ENCODE measurements around the gene AQP3. TPM values are rescaled to one million over a fixed set of nuclear protein-coding genes. Genes with fewer than 3 reads are reported as not detected.
"Not testable (repeated sequence)": the region's sequence is repeated elsewhere in the genome, so short reads cannot be mapped to it uniquely, and the experiment has no call there.

The AQP3 gene
- total and polyA plus RNA-seq, 2 donors: 27.1 to 126 TPM

DNA sequence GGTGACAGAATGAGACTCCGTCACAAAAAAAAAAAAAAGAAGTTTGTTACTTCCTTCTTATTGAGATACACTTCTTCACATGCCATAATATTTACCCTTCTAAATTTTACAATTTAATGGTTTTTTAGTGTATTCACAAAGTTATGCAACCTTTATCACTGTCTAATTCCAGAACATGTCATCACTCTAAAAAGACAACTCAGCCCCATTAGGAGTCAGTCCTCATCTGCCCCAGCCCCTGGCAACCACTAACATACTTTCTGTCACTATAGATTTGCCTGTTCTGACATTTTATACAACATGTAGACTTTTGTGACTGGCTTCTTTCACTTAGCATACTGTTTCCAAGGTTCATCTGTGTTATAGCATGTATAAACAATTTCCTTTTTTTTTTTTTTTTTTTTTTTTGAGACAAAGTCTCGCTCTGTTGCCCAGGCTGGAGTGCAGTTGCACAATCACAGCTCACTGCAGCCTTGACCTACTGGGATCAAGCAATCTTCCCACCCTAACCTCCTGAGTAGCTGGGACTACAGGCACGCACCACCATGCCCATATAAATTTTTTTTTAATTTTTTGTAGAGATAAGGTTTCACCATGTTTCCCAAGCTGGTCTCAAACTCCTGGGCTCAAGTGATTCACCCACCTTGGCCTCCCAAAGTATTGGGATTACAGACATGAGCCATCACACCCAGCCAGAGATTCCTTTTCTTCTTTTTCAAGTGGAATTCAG is 18.0 kb downstream of the AQP3 start:
- DNase-seq (ENCODE audit: extremely low spot score): no peak
- no peaks in the 10 kb centered on the region for H3K36me3 ChIP-seq (ENCODE audit: insufficient read depth)
- no peaks in the 10 kb centered on the region for H3K4me1 ChIP-seq (ENCODE audit: insufficient read depth)
- 78% methylated on average over 3 of the region's 3 CpGs for WGBS
- no peak overlapping the region for H3K4me3 ChIP-seq (ENCODE audit: low read depth, low read length)
- no peak overlapping the region for H3K27ac ChIP-seq (ENCODE audit: low read depth)

DNA sequence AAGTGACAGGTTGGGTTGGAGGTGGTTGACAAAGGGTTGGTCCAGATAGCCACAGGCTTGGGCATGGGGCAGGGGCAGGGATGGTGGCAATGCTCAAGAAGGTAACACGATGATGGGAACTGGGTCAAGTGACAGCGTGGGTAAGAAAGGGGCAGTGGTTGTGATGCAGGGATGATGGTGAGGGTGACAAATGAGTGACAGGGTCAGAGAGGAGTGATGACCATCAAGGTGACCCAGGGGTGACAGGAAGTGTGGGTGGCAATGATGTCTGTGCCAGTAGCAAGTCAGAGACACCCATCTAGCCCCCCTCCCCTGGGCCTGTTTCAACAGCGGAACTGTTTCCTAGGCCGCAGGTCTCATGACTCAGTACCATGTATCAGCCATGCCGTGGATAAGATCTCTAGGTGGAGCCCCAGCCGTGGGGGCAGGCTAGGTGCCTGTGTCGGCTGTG is 20.5 kb downstream of the AQP3 start:
- Histone ChIP-seq H3K4me1 (ENCODE audit: insufficient read depth) (no peaks in the 10 kb centered on the region), H3K27ac (ENCODE audit: low read depth) (peak overlapping the region; percentile 23), H3K4me3 (ENCODE audit: low read depth, low read length) (no peak overlapping the region), H3K36me3 (ENCODE audit: insufficient read depth) (no peaks in the 10 kb centered on the region)
- DNase-seq (ENCODE audit: extremely low spot score): no peak
- 77% methylated on average over 7 of the region's 7 CpGs for WGBS

DNA sequence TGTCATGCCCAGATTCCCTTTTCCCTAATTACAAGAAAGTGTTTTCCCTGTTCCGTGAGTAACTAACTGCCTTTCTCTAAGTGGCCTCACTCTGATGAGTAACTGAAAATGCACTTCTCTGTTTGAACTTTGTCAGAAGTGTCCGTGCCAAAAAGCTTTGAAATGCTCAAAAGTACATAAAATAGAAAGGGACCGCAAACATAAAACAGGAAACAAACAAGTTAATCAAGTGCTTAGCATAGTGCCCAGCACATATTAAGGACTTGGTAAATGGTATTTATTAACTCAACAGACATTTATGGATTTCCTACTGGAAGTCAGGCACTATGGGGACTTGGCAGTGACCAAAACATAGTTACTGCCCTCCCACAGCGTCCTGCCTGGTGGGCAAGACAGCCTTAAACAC is 22.3 kb downstream of the AQP3 start:
- no peaks in the 10 kb centered on the region for H3K36me3 ChIP-seq (ENCODE audit: insufficient read depth)
- peak overlapping the region; percentile 78 for H3K27ac ChIP-seq (ENCODE audit: low read depth)
- 60% methylated on average over 4 of the region's 4 CpGs for WGBS
- H3K4me1 ChIP-seq (ENCODE audit: insufficient read depth): no peaks in the 10 kb centered on the region
- H3K4me3 ChIP-seq (ENCODE audit: low read depth, low read length): no peak overlapping the region
- no peak for DNase-seq (ENCODE audit: extremely low spot score)

DNA sequence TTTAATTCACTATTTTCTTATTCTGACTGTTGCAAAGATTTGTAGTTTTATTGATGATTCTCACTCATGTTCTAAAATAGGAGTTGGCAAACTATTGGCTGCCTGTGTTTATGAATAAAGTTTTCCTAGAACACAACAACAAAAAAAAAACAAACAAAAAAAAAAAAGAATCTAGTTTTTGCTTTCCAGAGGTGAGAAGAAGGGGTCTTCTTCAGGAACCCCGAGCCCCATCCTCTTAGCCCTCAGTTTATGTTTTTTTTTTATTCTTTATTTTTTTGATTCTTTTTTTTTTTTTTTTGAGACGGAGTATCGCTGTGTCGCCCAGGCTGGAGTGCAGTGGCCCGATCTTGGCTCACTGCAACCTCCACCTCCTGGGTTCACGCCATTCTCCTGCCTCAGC is 22.9 kb downstream of the AQP3 start:
- H3K27ac ChIP-seq (ENCODE audit: low read depth); H3K4me3 ChIP-seq (ENCODE audit: low read depth, low read length); H3K4me1 ChIP-seq (ENCODE audit: insufficient read depth); H3K36me3 ChIP-seq (ENCODE audit: insufficient read depth); DNase-seq (ENCODE audit: extremely low spot score): not testable (repeated sequence)
- WGBS: 95% methylated on average over 6 of the region's 6 CpGs

DNA sequence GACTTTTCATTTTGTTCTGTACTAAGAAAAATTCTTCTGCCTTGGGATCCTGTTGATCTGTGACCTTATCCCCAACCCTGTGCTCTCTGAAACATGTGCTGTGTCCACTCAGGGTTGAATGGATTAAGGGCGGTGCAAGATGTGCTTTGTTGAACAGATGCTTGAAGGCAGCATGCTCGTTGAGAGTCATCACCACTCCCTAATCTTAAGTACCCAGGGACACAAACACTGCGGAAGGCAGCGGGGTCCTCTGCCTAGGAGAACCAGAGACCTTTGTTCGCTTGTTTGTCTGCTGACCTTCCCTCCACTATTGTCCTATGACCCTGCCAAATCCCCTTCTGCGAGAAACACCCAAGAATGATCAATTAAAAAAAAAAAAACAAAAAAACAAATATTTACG is 23.4 kb downstream of the AQP3 start:
- not testable (repeated sequence) for DNase-seq (ENCODE audit: extremely low spot score); H3K4me3 ChIP-seq (ENCODE audit: low read depth, low read length); H3K27ac ChIP-seq (ENCODE audit: low read depth); H3K36me3 ChIP-seq (ENCODE audit: insufficient read depth); H3K4me1 ChIP-seq (ENCODE audit: insufficient read depth)
- WGBS: 82% methylated on average over 7 of the region's 7 CpGs

DNA sequence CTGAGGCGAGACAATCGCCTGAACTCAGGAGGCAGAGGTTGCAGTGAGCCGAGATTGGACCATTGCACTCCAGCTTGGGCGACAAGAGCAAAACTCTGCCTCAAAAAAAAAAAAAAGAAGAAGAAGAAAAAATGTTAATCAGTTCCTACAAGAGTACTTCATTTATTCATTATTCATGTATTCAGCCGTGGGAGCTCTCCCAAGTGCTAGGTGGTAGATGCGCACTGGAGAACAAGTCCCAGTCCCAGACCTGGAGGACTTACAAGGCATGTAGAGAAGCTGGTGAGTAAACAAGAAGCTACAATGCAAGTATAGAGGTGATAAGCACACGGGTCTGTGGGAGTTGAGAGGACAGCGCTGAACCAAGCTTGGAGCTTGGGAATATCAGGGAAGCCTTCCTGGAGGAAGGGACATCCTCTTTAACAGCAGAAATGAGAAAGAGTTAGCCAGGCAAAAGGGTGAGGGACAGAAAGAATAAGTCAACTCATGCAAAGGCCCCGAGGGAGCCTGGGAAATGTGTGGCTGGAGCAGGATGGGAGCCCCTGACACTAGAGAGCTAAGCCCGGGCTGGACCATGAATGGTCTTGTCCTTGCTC is 27.6 kb downstream of the AQP3 start:
- Histone ChIP-seq H3K36me3 (ENCODE audit: insufficient read depth) (no peaks in the 10 kb centered on the region), H3K27ac (ENCODE audit: low read depth) (no peak overlapping the region), H3K4me1 (ENCODE audit: insufficient read depth) (no peaks in the 10 kb centered on the region), H3K4me3 (ENCODE audit: low read depth, low read length) (no peak overlapping the region)
- DNase-seq (ENCODE audit: extremely low spot score): no peak
- 77% methylated on average over 10 of the region's 10 CpGs for WGBS

DNA sequence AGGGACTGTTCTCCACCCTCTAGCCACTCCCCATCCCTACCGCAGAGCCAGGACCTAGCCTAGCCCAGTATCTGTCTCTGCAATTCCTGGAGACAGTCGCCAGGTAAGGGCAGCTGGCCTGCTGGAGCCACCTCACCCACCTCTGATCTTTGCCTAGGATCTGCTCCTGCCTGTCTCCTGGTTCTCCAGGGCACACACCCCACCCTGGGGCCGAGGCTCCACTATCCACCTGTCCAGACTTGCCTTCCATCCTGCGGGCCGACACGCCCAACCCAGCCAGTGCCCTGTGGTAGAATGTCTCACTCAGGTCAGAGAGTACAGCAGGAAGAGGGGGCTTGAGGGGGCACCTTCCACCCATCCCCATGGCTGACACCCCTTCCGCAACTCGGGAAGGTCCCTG is 29.3 kb downstream of the AQP3 start:
- H3K36me3 ChIP-seq (ENCODE audit: insufficient read depth): no peaks in the 10 kb centered on the region
- peak; percentile 36 for DNase-seq (ENCODE audit: extremely low spot score)
- H3K27ac ChIP-seq (ENCODE audit: low read depth): peak overlapping the region; percentile 39
- H3K4me3 ChIP-seq (ENCODE audit: low read depth, low read length): no peak overlapping the region
- no peaks in the 10 kb centered on the region for H3K4me1 ChIP-seq (ENCODE audit: insufficient read depth)
- WGBS: 88% methylated on average over 8 of the region's 8 CpGs

DNA sequence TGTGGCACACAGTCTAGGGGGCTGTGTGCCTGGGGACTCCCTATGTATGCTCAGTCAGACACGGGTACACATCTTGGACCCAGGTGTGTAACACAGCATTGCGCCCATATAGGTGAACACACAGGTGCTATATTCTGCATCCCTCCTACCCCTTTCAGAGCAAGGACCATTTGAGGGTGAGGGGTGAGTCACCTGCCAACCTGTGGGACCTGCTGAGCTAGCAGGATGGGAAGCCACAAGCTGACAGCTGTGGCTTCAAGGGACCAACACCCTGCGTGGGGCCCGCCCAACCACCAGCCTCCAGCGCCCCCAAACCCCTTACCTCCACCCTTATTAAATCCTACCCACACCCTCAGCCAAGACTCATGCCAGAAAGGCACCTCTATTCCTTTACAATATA is 30.4 kb downstream of the AQP3 start:
- Histone ChIP-seq H3K4me3 (ENCODE audit: low read depth, low read length) (no peak overlapping the region), H3K27ac (ENCODE audit: low read depth) (no peak overlapping the region), H3K36me3 (ENCODE audit: insufficient read depth) (no peaks in the 10 kb centered on the region), H3K4me1 (ENCODE audit: insufficient read depth) (no peaks in the 10 kb centered on the region)
- 70% methylated on average over 5 of the region's 5 CpGs for WGBS
- no peak for DNase-seq (ENCODE audit: extremely low spot score)

DNA sequence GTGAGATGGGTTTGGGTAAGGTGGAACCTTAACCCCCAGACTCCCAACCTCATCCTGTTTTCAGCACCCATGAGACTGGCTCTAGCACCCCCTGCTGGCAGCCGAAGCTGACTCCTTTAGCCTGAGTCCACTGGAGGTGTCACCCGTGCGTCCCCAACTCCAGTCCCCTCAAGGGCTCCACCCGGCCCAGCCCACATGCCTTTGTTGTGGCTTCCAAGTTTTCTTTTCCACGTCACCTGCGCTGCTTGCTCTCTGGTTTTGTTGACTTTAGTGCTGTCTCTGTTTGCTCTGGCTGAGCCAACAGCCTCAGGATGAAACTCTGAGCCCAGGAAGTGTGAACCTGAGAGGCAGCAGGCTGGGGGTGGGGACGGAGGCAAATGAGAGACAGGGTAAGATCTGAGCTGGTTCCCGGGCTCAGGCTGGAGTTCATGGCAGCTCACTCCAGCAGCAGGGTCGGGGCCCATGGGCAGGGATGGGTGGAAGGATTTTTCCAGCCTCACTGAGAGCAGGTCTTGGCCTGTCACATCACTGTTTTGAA is 31.8 kb downstream of the AQP3 start:
- no peaks in the 10 kb centered on the region for H3K36me3 ChIP-seq (ENCODE audit: insufficient read depth)
- peak; percentile 61 for DNase-seq (ENCODE audit: extremely low spot score)
- no peaks in the 10 kb centered on the region for H3K4me1 ChIP-seq (ENCODE audit: insufficient read depth)
- H3K27ac ChIP-seq (ENCODE audit: low read depth): peak overlapping the region; percentile 11
- no peak overlapping the region for H3K4me3 ChIP-seq (ENCODE audit: low read depth, low read length)
- WGBS: 26% methylated on average over 9 of the region's 9 CpGs

DNA sequence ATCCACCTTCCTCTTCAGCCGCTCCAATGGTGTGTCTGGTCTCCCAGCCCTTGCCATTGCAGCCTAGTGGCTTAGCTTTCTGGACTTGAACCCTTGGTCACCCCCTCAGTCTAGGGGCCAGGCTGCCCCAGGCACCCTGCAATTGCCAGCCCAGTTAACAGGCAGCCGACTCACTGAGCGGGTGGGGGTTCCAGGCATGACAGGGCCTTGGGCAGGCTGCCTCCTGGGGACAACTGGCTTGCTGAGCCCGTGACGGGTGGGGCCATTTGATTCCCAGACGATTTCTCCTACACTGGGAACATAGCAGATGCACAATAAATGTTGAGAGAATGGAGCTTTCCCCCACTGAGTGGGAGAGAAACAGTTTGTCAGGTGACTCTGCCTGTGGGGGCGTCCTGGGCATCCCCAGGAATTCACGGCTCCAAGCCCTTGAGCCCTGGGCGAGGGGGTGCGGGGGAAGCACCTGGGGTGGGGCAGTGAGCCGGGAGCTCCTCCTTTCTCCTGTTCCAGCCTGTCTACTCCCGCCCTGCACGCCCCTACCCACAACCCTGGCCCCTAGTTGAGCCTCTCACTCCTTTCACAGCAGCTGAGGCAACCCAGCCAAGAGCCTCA is 32.4 kb downstream of the AQP3 start:
- no peak overlapping the region for H3K4me3 ChIP-seq (ENCODE audit: low read depth, low read length)
- 68% methylated on average over 13 of the region's 13 CpGs for WGBS
- DNase-seq (ENCODE audit: extremely low spot score): no peak
- no peaks in the 10 kb centered on the region for H3K36me3 ChIP-seq (ENCODE audit: insufficient read depth)
- peak overlapping the region; percentile 11 for H3K27ac ChIP-seq (ENCODE audit: low read depth)
- no peaks in the 10 kb centered on the region for H3K4me1 ChIP-seq (ENCODE audit: insufficient read depth)

DNA sequence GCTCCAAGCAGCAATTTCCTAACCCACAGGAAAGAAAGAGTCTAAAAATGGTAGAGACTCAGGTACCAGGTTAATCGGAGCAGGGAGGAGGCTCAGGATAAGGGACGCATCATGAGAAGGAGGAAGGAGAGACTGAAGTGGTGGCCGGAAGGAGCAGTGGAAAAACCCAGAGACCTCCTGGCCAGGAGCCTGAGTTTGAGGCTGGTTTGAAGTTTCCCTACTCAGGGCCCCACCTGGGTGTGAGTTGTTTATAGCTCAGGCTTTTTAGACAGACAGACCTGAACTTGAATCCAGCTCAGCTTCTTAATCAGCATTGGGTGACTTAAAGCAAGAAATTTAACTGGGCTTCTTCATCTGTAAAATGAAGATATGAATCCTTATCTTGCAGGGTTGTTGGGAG is 33.1 kb downstream of the AQP3 start:
- no peak for DNase-seq (ENCODE audit: extremely low spot score)
- no peak overlapping the region for H3K4me3 ChIP-seq (ENCODE audit: low read depth, low read length)
- 57% methylated on average over 3 of the region's 3 CpGs for WGBS
- no peaks in the 10 kb centered on the region for H3K36me3 ChIP-seq (ENCODE audit: insufficient read depth)
- no peak overlapping the region for H3K27ac ChIP-seq (ENCODE audit: low read depth)
- no peaks in the 10 kb centered on the region for H3K4me1 ChIP-seq (ENCODE audit: insufficient read depth)

DNA sequence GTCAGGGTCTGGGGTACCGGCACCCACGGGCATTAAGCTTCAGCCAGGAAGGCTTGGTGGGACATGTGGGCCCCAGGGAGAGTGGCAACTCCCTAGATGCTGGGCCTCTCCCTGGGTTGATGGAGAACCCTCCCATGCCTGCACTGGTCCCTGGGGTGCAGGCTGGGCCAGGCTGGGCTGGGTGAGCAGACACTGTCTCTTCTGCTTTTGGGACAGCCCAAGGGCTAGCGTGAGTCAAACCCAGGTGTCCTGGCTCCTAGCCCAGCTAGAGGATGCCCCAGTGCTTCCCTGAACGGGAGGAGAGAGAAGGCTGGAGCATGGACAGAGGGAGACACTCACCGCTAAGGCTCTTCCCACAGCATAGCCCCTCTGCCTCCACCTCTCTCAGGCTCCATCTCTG is 39.3 kb downstream of the AQP3 start:
- no peak overlapping the region for H3K4me3 ChIP-seq (ENCODE audit: low read depth, low read length)
- no peaks in the 10 kb centered on the region for H3K36me3 ChIP-seq (ENCODE audit: insufficient read depth)
- 77% methylated on average over 5 of the region's 5 CpGs for WGBS
- H3K4me1 ChIP-seq (ENCODE audit: insufficient read depth): no peaks in the 10 kb centered on the region
- DNase-seq (ENCODE audit: extremely low spot score): no peak
- no peak overlapping the region for H3K27ac ChIP-seq (ENCODE audit: low read depth)

DNA sequence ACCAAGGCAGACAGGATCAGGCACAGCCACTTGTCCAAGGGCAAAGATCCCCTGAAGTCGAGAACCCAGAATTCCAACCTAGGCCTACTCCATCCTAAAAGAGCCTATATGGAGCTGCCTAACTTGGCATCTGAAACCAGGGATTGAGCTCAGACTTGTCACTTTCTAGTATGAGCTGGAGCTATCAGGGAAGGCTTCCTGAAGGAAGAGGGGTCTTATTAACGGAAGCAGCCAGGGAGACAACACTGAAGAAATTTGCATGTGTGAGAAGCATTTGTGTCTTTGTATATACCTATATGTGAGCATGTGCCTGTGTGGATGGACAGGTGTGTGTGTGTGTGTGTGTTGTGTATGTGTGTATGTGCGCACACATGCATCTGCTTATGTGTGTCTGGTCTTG is 40.3 kb downstream of the AQP3 start:
- H3K27ac ChIP-seq (ENCODE audit: low read depth): no peak overlapping the region
- H3K36me3 ChIP-seq (ENCODE audit: insufficient read depth): no peaks in the 10 kb centered on the region
- 97% methylated on average over 3 of the region's 3 CpGs for WGBS
- H3K4me1 ChIP-seq (ENCODE audit: insufficient read depth): no peaks in the 10 kb centered on the region
- no peak for DNase-seq (ENCODE audit: extremely low spot score)
- no peak overlapping the region for H3K4me3 ChIP-seq (ENCODE audit: low read depth, low read length)

DNA sequence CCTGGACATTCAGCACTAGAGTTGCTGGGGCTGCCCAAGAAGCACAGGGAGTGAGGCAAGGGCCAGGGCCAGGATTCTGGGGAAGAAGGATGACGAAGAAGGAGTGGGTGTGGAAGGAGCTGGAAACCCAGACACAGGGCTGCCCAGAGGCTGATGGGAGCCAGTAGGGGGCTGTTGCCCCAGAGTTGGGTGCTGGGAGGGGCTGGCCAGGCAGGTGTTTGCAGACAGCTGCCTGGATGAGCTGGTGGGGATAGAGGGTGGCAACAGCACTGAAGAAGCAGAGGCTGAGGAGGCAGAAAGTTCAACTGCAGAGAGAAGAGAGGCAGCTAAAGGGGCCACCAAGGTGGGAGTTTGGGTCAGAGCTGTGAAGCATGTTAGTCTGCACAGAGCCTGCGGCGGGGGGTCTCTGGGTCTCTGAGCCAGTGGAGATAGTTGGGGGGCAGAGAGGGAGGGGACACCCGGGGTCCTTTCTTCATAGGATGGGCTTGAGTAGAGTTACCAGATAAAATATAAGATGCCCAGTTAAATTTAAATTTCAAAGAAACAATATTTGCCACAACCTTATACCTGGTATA is 42.5 kb downstream of the AQP3 start:
- no peak for DNase-seq (ENCODE audit: extremely low spot score)
- WGBS: 89% methylated on average over 4 of the region's 4 CpGs
- Histone ChIP-seq H3K36me3 (ENCODE audit: insufficient read depth) (no peaks in the 10 kb centered on the region), H3K4me3 (ENCODE audit: low read depth, low read length) (no peak overlapping the region), H3K4me1 (ENCODE audit: insufficient read depth) (no peaks in the 10 kb centered on the region), H3K27ac (ENCODE audit: low read depth) (no peak overlapping the region)
